GM12891 (cell line): Measurements from ENCODE around the gene SEBOX.

Experiments used
- PAX5 ChIP-seq: IDR thresholded peaks from 2 replicates; pipeline ENCODE4 v1.6.1; 2011; ENCODE audit warnings: low read length, moderate library complexity, mild to moderate bottlenecking; ENCODE audit not compliant: insufficient read depth, severe bottlenecking
- POLR2A ChIP-seq: IDR thresholded peaks from 2 replicates; pipeline ENCODE4 v1.6.1; 2011; ENCODE audit warnings: low read depth, low read length, control low read depth
- POLR2AphosphoS5 ChIP-seq: IDR thresholded peaks from 2 replicates; pipeline ENCODE4 v1.6.1; 2011; ENCODE audit warnings: low read depth, low read length, control low read depth
- POU2F2 ChIP-seq: IDR thresholded peaks from 2 replicates; pipeline ENCODE4 v1.6.1; 2011; ENCODE audit warnings: low read depth, mild to moderate bottlenecking, control low read depth, low read length, moderate library complexity
- SPI1 ChIP-seq: IDR thresholded peaks from 2 replicates; pipeline ENCODE4 v1.6.1; 2011; ENCODE audit warnings: low read depth, low read length, control low read depth
- TAF1 ChIP-seq: IDR thresholded peaks from 2 replicates; pipeline ENCODE4 v1.6.1; 2011; ENCODE audit warnings: low read depth, low read length, control low read depth

DNA sequence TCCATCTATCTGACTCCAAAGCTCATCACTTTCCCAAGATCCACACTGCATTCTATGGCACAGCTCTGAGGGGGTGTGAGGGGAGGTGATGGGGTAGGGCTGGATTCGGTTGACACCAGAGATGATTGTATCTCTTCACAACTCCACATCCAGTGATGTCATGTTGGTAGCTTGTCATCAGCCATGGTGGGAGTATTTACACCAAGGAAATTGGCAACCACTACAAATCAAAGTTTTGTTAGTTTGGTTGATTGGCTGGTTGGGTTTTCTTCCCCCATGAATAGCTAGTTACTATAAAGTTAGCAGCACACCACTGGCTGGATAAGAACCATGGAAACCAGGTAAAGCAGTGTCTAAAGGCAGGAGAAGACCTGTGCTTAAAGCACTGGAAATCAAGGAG, 26.0 kb upstream of the SEBOX start:
- TF ChIP-seq POLR2AphosphoS5 (no peak), SPI1 (no peak), POLR2A (no peak), TAF1 (no peak), PAX5 (no peak), POU2F2 (no peak)
